RWPE2 (cell line): ENCODE measurements around the gene GPER1.

Experiments
- ATAC-seq: fragments of 200-7000 bp; cut with Tn5 transposase; 3 replicates; pipeline ENCODE4 v1.9.1; 2021; ENCODE audit warnings: low read depth
- DNase-seq: peaks from one replicate; pipeline ENCODE4 v3.0.0-alpha.2; 2020; ENCODE audit warnings: low spot score
- H3K27ac ChIP-seq: fragments of 450-650 bp; 2 replicates; pipeline ENCODE4 v1.5.1; 2017; ENCODE audit warnings: mild to moderate bottlenecking; ENCODE audit not compliant: poor library complexity, severe bottlenecking
- H3K27me3 ChIP-seq: fragments of 250-450 bp; sonication (Bioruptor Pico); 2 replicates; pipeline ENCODE4 v1.5.1; 2021; ENCODE audit warnings: mild to moderate bottlenecking, moderate library complexity; ENCODE audit not compliant: insufficient read depth, poor library complexity, severe bottlenecking
- H3K36me3 ChIP-seq: fragments of 250-450 bp; sonication (Bioruptor Pico); 2 replicates; pipeline ENCODE4 v1.5.1; 2020; ENCODE audit warnings: low read depth, mild to moderate bottlenecking, moderate library complexity
- H3K4me1 ChIP-seq: fragments of 250-450 bp; sonication (Bioruptor Pico); 2 replicates; pipeline ENCODE4 v1.5.1; 2021; ENCODE audit warnings: mild to moderate bottlenecking, moderate library complexity; ENCODE audit not compliant: insufficient read depth, poor library complexity, severe bottlenecking
- H3K4me3 ChIP-seq: fragments of 250-450 bp; sonication (Bioruptor Pico); 2 replicates; pipeline ENCODE4 v1.5.1; 2021; ENCODE audit warnings: mild to moderate bottlenecking, moderate library complexity; ENCODE audit not compliant: severe bottlenecking
- H3K9me3 ChIP-seq: fragments of 250-450 bp; sonication (Bioruptor Pico); 2 replicates; pipeline ENCODE4 v1.5.1; 2021; ENCODE audit warnings: mild to moderate bottlenecking, moderate library complexity; ENCODE audit not compliant: severe bottlenecking
- TF ChIP-seq, protein P1 (sequence below): fragments of 450-650 bp; IDR thresholded peaks from one replicate; pipeline ENCODE4 v1.5.1; 2017; ENCODE audit warnings: mild to moderate bottlenecking, moderate library complexity; ENCODE audit not compliant: poor library complexity, severe bottlenecking

Gene GPER1

GRCh38 chr7:1121886-1122831 lies 34.2 kb downstream of the GPER1 start:
- Histone ChIP-seq H3K27me3 (no peaks in the 10 kb centered on the region), H3K9me3 (no peaks in the 10 kb centered on the region), H3K4me3 (no peak overlapping the region), H3K27ac (no peak overlapping the region), H3K36me3 (peaks cover 14% of the 10 kb centered on the region), H3K4me1 (no peaks in the 10 kb centered on the region)
- DNase-seq (no peak), ATAC-seq (no peak)
- TF ChIP-seq, protein P1, sequence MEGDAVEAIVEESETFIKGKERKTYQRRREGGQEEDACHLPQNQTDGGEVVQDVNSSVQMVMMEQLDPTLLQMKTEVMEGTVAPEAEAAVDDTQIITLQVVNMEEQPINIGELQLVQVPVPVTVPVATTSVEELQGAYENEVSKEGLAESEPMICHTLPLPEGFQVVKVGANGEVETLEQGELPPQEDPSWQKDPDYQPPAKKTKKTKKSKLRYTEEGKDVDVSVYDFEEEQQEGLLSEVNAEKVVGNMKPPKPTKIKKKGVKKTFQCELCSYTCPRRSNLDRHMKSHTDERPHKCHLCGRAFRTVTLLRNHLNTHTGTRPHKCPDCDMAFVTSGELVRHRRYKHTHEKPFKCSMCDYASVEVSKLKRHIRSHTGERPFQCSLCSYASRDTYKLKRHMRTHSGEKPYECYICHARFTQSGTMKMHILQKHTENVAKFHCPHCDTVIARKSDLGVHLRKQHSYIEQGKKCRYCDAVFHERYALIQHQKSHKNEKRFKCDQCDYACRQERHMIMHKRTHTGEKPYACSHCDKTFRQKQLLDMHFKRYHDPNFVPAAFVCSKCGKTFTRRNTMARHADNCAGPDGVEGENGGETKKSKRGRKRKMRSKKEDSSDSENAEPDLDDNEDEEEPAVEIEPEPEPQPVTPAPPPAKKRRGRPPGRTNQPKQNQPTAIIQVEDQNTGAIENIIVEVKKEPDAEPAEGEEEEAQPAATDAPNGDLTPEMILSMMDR = no peak

GRCh38 chr7:1122832-1123501 lies 35.1 kb downstream of the GPER1 start:
- DNase-seq = no peak
- Histone ChIP-seq H3K4me3 (no peak overlapping the region), H3K9me3 (no peaks in the 10 kb centered on the region), H3K27me3 (no peaks in the 10 kb centered on the region), H3K27ac (no peak overlapping the region), H3K4me1 (no peaks in the 10 kb centered on the region), H3K36me3 (peaks cover 14% of the 10 kb centered on the region)
- TF ChIP-seq, protein P1 = no peak
- no peak for ATAC-seq

DNA sequence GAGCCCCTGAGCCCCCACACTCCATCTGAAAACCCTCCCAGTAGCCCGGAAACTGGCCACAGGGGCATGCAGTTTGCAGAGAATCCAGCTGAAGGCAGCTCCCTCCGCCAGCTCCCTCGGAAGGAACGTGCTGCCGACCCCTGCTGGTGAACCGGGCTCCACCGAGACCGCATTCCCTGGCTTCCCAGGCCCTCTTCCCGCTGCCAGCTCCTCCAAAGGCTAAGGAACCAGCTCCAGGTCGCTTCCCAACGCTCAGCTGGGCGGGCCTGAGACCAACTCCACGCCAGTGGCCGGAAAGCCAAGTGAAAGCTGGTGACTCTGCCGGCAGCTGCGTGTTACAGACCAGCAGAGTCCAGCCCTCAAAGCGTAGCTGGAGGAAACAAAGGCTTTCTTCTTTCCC lies 35.8 kb downstream of the GPER1 start:
- ATAC-seq (no peak), DNase-seq (no peak)
- no peak overlapping the region for H3K27ac ChIP-seq
- H3K36me3 ChIP-seq = peaks cover 14% of the 10 kb centered on the region
- no peak overlapping the region for H3K4me3 ChIP-seq
- no peaks in the 10 kb centered on the region for H3K9me3 ChIP-seq
- no peaks in the 10 kb centered on the region for H3K4me1 ChIP-seq
- no peaks in the 10 kb centered on the region for H3K27me3 ChIP-seq
- TF ChIP-seq, protein P1 = no peak

DNA sequence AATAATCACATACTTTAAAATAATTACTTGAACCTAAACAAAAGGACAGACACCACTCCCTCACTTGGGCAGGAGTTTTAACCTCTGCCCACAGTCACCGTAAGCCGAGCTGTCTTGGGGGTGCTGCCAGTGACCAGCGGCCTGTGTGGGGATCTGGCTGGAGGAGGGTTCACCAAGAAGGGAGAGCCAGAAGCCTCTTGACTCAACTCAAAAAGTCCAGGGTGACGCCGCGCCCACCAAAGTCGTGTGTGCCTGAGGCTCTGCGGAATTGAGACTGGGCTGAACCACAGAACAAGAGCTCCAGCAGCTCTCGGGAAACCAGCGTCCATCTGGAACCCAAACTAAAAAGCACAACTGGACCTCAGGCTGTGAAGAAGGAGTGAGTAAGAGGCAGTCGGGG lies 36.3 kb downstream of the GPER1 start:
- Histone ChIP-seq H3K9me3 (no peaks in the 10 kb centered on the region), H3K36me3 (peaks cover 14% of the 10 kb centered on the region), H3K27ac (no peak overlapping the region), H3K4me1 (no peaks in the 10 kb centered on the region), H3K27me3 (no peaks in the 10 kb centered on the region), H3K4me3 (no peak overlapping the region)
- TF ChIP-seq, protein P1 = no peak
- ATAC-seq = no peak
- DNase-seq = no peak
